ENCODE results near the gene GNE. TPM values are rescaled to one million over a fixed set of nuclear protein-coding genes. Genes with fewer than 3 reads are reported as not detected.

The GNE gene
- total RNA-seq, 1 experiment from 2014 or later: 4.6 TPM

DNA sequence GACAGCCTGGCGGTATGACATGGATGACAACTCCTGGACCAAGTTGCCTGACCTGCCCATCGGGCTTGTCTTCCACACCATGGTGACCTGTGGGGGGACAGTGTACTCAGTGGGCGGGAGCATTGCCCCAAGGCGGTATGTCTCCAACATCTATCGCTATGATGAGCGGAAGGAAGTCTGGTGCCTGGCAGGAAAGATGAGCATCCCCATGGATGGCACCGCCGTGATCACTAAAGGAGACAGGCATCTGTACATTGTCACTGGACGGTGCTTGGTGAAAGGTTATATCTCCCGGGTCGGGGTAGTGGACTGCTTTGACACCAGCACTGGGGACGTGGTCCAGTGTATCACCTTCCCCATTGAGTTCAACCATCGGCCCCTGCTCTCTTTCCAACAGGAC is 87.7 kb downstream of the GNE start:
- TF ChIP-seq GABPB1 (CRISPR knock-in tag; IDR thresholded peaks at IDR 0.05) (no peak), ZNF317 (CRISPR knock-in tag; IDR thresholded peaks at IDR 0.05; ENCODE audit: borderline replicate concordance, low read depth) (no peak), TP53 (CRISPR knock-in tag; IDR thresholded peaks at IDR 0.05) (no peak), RORB (CRISPR knock-in tag; IDR thresholded peaks at IDR 0.05) (no peak)
- TF ChIP-seq, protein P1, sequence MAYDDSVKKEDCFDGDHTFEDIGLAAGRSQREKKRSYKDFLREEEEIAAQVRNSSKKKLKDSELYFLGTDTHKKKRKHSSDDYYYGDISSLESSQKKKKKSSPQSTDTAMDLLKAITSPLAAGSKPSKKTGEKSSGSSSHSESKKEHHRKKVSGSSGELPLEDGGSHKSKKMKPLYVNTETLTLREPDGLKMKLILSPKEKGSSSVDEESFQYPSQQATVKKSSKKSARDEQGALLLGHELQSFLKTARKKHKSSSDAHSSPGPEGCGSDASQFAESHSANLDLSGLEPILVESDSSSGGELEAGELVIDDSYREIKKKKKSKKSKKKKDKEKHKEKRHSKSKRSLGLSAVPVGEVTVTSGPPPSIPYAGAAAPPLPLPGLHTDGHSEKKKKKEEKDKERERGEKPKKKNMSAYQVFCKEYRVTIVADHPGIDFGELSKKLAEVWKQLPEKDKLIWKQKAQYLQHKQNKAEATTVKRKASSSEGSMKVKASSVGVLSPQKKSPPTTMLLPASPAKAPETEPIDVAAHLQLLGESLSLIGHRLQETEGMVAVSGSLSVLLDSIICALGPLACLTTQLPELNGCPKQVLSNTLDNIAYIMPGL (CRISPR knock-in tag; IDR thresholded peaks at IDR 0.05): no peak

DNA sequence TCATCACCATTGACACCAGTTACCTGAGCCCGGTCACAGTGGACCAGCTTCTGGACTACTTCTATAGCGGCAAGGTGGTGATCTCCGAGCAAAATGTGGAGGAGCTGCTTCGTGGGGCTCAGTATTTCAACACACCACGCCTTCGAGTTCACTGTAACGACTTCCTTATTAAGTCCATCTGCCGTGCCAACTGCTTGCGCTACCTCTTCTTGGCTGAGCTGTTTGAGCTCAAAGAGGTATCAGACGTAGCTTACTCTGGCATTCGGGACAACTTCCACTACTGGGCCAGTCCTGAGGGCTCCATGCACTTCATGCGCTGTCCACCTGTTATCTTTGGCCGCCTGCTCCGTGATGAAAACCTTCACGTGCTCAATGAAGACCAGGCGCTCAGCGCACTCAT is 88.5 kb downstream of the GNE start:
- POLR2A ChIA-PET: no interaction called here
- Mint-ChIP-seq H3K27me3 (ENCODE audit: low read depth) (peaks cover 5% of the 10 kb centered on the region), H3K36me3 (no peaks in the 10 kb centered on the region), H3K9me3 (no peaks in the 10 kb centered on the region), H3K4me1 (peaks cover 12% of the 10 kb centered on the region), H3K4me3 (no peak overlapping the region), H3K27ac (no peak overlapping the region)
- CTCF ChIA-PET: interaction anchor here (1.6 kb wide), 1 partner anchor 67 kb away, joined by 5 read pairs; no protein-coding TSS in a partner anchor
- no peak for TF ChIP-seq ZNF219 (CRISPR knock-in tag; IDR thresholded peaks at IDR 0.05; ENCODE audit: borderline replicate concordance)
- TF ChIP-seq, protein P2, sequence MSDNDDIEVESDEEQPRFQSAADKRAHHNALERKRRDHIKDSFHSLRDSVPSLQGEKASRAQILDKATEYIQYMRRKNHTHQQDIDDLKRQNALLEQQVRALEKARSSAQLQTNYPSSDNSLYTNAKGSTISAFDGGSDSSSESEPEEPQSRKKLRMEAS (CRISPR knock-in tag; IDR thresholded peaks at IDR 0.05): no peak
- DNase-seq (ENCODE audit: low spot score): no peak
- ATAC-seq: no peak

More for the DNA sequence above, 87.7 kb downstream of the GNE start:
- Mint-ChIP-seq H3K36me3 (no peaks in the 10 kb centered on the region), H3K9me3 (no peaks in the 10 kb centered on the region), H3K4me1 (peaks cover 4% of the 10 kb centered on the region), H3K27ac (no peak overlapping the region), H3K4me3 (no peak overlapping the region), H3K27me3 (ENCODE audit: low read depth) (peaks cover 3% of the 10 kb centered on the region)
- DNase-seq (ENCODE audit: low spot score) (no peak), ATAC-seq (no peak)
- ChIA-PET POLR2A (no interaction called here), CTCF (interaction anchor here (2.1 kb wide), 1 partner anchor 68 kb away, joined by 9 read pairs; no protein-coding TSS in a partner anchor)

DNA sequence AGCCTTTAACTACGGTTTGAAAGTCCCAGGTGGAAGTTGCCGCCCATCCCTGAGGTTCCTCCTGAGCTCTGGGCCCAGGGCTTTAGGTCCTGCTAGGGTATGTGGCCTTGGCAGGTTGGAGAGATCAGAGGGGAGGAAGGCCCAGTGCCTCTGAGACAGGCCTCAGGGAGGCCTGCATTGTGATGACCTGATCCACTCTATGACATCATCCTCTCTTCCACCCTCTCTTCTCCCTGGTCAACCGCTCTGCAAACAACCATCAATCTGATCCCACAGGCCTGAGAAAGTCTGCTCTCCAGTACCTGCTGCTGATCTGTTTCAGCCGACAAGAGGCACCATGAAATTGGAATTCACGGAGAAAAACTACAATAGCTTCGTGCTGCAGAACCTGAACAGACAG is 89.1 kb downstream of the GNE start, which contains the start of gene CCIN:
TSS of gene CCIN (plus strand) at position 223 of the 400 bp plus-strand sequence. CDS start at position 338, 115 bp downstream.
- no peak for DNase-seq (ENCODE audit: low spot score)
- CTCF ChIA-PET: interaction anchor here (1.2 to 1.6 kb wide), 3 partner anchors 21 to 67 kb away, joined by 3 to 5 read pairs (median 3); partner anchors contain the start of gene CLTA
- Mint-ChIP-seq H3K4me3 (no peak within 1 kb of the TSS), H3K36me3 (no peaks in the 10 kb centered on the region), H3K4me1 (peaks cover 17% of the 10 kb centered on the region), H3K9me3 (no peaks in the 10 kb centered on the region), H3K27ac (no peak within 1 kb of the TSS), H3K27me3 (ENCODE audit: low read depth) (peaks cover 7% of the 10 kb centered on the region)
- POLR2A ChIA-PET: no interaction called here
- TF ChIP-seq, protein P3, sequence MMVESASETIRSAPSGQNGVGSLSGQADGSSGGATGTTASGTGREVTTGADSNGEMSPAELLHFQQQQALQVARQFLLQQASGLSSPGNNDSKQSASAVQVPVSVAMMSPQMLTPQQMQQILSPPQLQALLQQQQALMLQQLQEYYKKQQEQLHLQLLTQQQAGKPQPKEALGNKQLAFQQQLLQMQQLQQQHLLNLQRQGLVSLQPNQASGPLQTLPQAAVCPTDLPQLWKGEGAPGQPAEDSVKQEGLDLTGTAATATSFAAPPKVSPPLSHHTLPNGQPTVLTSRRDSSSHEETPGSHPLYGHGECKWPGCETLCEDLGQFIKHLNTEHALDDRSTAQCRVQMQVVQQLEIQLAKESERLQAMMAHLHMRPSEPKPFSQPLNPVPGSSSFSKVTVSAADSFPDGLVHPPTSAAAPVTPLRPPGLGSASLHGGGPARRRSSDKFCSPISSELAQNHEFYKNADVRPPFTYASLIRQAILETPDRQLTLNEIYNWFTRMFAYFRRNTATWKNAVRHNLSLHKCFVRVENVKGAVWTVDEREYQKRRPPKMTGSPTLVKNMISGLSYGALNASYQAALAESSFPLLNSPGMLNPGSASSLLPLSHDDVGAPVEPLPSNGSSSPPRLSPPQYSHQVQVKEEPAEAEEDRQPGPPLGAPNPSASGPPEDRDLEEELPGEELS (CRISPR knock-in tag; IDR thresholded peaks at IDR 0.05): no peak
- TF ChIP-seq ZNF671 (CRISPR knock-in tag; IDR thresholded peaks at IDR 0.05): no peak
- no peak for ATAC-seq

DNA sequence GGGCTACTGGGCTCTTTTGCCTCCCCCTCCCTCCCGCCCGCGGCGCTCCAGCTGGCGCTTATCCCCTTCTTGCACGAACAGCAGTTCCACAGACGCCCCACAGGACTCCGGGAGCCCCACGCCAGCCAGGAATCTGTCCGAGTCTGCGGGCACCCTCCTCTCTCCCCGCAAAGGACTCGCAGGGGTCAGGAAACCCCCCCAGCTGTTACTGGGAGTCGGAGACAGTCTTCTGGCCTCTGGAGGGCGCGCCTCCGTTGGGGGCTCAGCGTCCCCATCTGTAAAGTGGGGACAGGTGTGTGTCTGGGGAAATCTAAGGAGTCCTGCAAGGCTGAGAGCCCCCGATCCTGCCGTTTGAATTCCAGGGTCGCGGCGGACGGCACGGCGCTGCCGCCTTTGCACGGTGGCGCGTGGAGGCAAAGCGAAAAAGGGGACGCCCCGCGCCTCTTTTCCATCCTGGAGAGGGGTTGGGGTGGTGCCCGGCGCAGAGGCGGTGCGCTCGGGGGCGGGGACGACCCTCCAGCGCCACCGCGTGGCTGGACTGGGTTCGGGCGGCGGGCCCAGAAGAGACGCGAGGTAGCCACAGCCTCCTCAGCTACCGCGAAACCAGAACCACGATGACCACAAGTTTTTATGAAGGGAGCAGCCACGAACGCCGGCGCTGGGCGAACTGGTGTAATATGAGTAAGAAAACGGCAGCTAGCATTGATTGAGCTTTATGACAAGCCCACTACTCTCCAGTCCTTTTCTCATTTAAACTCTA is 91.9 kb downstream of the GNE start:
- Mint-ChIP-seq H3K36me3 (no peaks in the 10 kb centered on the region), H3K9me3 (no peaks in the 10 kb centered on the region), H3K27me3 (ENCODE audit: low read depth) (peaks cover 7% of the 10 kb centered on the region), H3K27ac (no peak overlapping the region), H3K4me1 (peaks cover 44% of the 10 kb centered on the region), H3K4me3 (peak overlapping the region; percentile 68)
- peak; percentile 85 for DNase-seq (ENCODE audit: low spot score)
- ChIA-PET CTCF (interaction anchor here (0.6 to 5.3 kb wide), 39 partner anchors 10 to 1995 kb away, joined by 3 to 131 read pairs (median 5); partner anchors contain the start of genes CLTA, GLIPR2 and RECK), POLR2A (interaction anchor here (0.8 to 1.5 kb wide), 2 partner anchors 24 to 29 kb away, joined by 3 to 7 read pairs; partner anchors contain the start of genes CLTA and GLIPR2)
- peak; percentile 66 for ATAC-seq
- TF ChIP-seq FOXP1 (CRISPR knock-in tag; IDR thresholded peaks at IDR 0.05; ENCODE audit: borderline replicate concordance) (peak; percentile 66; the same call in 1 of the 2 replicates), MXD4 (CRISPR knock-in tag; IDR thresholded peaks at IDR 0.05; ENCODE audit: borderline replicate concordance) (no peak), IRF2 (CRISPR knock-in tag; IDR thresholded peaks at IDR 0.05; ENCODE audit: borderline replicate concordance, low read depth) (no peak), JAZF1 (CRISPR knock-in tag; IDR thresholded peaks at IDR 0.05) (no peak)
- TF ChIP-seq, protein P4, sequence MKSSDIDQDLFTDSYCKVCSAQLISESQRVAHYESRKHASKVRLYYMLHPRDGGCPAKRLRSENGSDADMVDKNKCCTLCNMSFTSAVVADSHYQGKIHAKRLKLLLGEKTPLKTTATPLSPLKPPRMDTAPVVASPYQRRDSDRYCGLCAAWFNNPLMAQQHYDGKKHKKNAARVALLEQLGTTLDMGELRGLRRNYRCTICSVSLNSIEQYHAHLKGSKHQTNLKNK (CRISPR knock-in tag; IDR thresholded peaks at IDR 0.05): no peak
- TF ChIP-seq, protein P1 (CRISPR knock-in tag; IDR thresholded peaks at IDR 0.05): peak; percentile 79
- TF ChIP-seq, protein P5, sequence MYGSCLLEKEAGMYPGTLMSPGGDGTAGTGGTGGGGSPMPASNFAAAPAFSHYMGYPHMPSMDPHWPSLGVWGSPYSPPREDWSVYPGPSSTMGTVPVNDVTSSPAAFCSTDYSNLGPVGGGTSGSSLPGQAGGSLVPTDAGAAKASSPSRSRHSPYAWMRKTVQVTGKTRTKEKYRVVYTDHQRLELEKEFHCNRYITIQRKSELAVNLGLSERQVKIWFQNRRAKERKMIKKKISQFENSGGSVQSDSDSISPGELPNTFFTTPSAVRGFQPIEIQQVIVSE (CRISPR knock-in tag; IDR thresholded peaks at IDR 0.05; ENCODE audit: borderline replicate concordance): no peak
